HCT116 (cell line): ENCODE results near the gene SAMMSON. TPM values are rescaled to one million over a fixed set of nuclear protein-coding genes. Genes with fewer than 3 reads are reported as not detected.

Source experiments
- ATAC-seq: fragments of 200-7000 bp; cut with Tn5 transposase; 2 replicates; pipeline ENCODE4 v1.9.1; 2020; ENCODE audit warnings: mild to moderate bottlenecking, moderate library complexity
- BruUV-seq: library from RNA; stranded (reverse); fragments of 400-500 nt; replicated peaks from 2 replicates; lab custom pipeline; 2021; lab: Mats Ljungman, UMichigan
- CTCF ChIA-PET: fragments of 300-600 bp; sonication (Branson Sonifier 250); formaldehyde crosslinking; loops from one replicate; lab custom pipeline; 2021; ENCODE audit warnings: antibody characterized with exemption; lab: Charles Lee
- POLR2A ChIA-PET: fragments of 300-600, 350-600 bp; sonication (Branson Sonifier 250); formaldehyde crosslinking; loops from one replicate; lab custom pipeline; 2021; ENCODE audit warnings: antibody characterized with exemption; lab: Charles Lee
- RAD21 ChIA-PET, 2 experiments: fragments of 300-600 bp; sonication (Branson Sonifier 250); formaldehyde crosslinking; loops; one replicate each; lab custom pipeline; 2023; ENCODE audit warnings: low total read pairs in 2 of 2; ENCODE audit not compliant: uncharacterized antibody in 2 of 2, unreplicated experiment in 2 of 2, low non-redundant PET in 1 of 2; lab: Charles Lee
- DNase-seq: peaks from one replicate; pipeline ENCODE4 v3.0.0-alpha.2; 2010; ENCODE audit warnings: low read depth, low spot score
- H2AFZ ChIP-seq: fragments of 200-600 bp; shearing (Covaris generic), sonication (generic); 2 replicates; pipeline ENCODE4 v1.6.1; 2017; ENCODE audit warnings: low read depth, mixed run types, mixed read lengths, antibody characterized with exemption, low read length; ENCODE audit not compliant: poor library complexity, severe bottlenecking
- H3K27ac ChIP-seq: 2 replicates; pipeline ENCODE4 v1.5.1; 2012; ENCODE audit warnings: low read depth, low read length
- H3K27me3 ChIP-seq: fragments of 200-600 bp; sonication (generic); 2 replicates; pipeline ENCODE4 v1.6.1; 2016; ENCODE audit warnings: mixed run types, low read length, mixed read lengths; ENCODE audit not compliant: insufficient read depth
- H3K36me3 ChIP-seq, 2 experiments: fragments of 200-500 bp in 1 of 2; fragments of 200-600 bp in 1 of 2; sonication (Bioruptor generic) in 1 of 2; sonication (generic) in 1 of 2; 2 replicates each; pipeline versions ENCODE4 v1.5.1 to v1.6.1; 2014 to 2016; ENCODE audit warnings: low read length in 2 of 2, inconsistent platforms in 1 of 2, mixed read lengths in 1 of 2, mixed run types in 1 of 2; ENCODE audit not compliant: insufficient read depth in 2 of 2, control insufficient read depth in 1 of 2
- H3K4me1 ChIP-seq, 2 experiments: fragments of 200-600 bp in 1 of 2; sonication (generic) in 1 of 2; 2 replicates each; pipeline versions ENCODE4 v1.5.1 to v1.6.1; 2012 to 2017; ENCODE audit warnings: low read length in 2 of 2, inconsistent platforms in 1 of 2, mild to moderate bottlenecking in 1 of 2, mixed read lengths in 1 of 2, mixed run types in 1 of 2, moderate library complexity in 1 of 2; ENCODE audit not compliant: insufficient read depth in 2 of 2, control insufficient read depth in 1 of 2
- H3K4me2 ChIP-seq: fragments of 200-600 bp; sonication (generic); 2 replicates; pipeline ENCODE4 v1.6.1; 2017; ENCODE audit warnings: mixed run types, low read length, mixed read lengths
- H3K4me3 ChIP-seq, 2 experiments: fragments of 200-600 bp in 1 of 2; sonication (generic) in 1 of 2; replicated peaks in 1 of 2; 2 replicates each; pipeline ENCODE4 v1.5.1; 2011 to 2016; ENCODE audit warnings: low read length in 2 of 2, control low read depth in 1 of 2, low read depth in 1 of 2, mild to moderate bottlenecking in 1 of 2, mixed read lengths in 1 of 2, mixed run types in 1 of 2
- H3K79me2 ChIP-seq: fragments of 200-600 bp; sonication (generic); 2 replicates; pipeline ENCODE4 v1.6.1; 2017; ENCODE audit warnings: mild to moderate bottlenecking, mixed run types, low read length, moderate library complexity, mixed read lengths; ENCODE audit not compliant: insufficient read depth
- H3K9ac ChIP-seq: fragments of 200-600 bp; sonication (generic); 2 replicates; pipeline ENCODE4 v1.6.1; 2016; ENCODE audit warnings: low read length, mixed read lengths
- H3K9me2 ChIP-seq: fragments of 200-600 bp; sonication (generic), shearing (Covaris generic); 2 replicates; pipeline ENCODE4 v1.6.1; 2017; ENCODE audit warnings: mixed run types, mild to moderate bottlenecking, moderate library complexity; ENCODE audit not compliant: insufficient read depth
- H3K9me3 ChIP-seq, 2 experiments: fragments of 200-500 bp in 1 of 2; fragments of 200-600 bp in 1 of 2; sonication (Bioruptor generic) in 1 of 2; sonication (generic) in 1 of 2; 2 replicates each; pipeline ENCODE4 v1.6.1; 2014 to 2017; ENCODE audit warnings: low read length in 2 of 2, mixed read lengths in 2 of 2, inconsistent platforms in 1 of 2, low read depth in 1 of 2, mild to moderate bottlenecking in 1 of 2, mixed run types in 1 of 2, moderate library complexity in 1 of 2; ENCODE audit not compliant: control insufficient read depth in 1 of 2, insufficient read depth in 1 of 2
- H4K20me1 ChIP-seq: fragments of 200-600 bp; sonication (generic), shearing (Covaris generic); 2 replicates; pipeline ENCODE4 v1.6.1; 2017; ENCODE audit warnings: mixed run types, mild to moderate bottlenecking, moderate library complexity; ENCODE audit not compliant: insufficient read depth
- CBX3 ChIP-seq: IDR thresholded peaks from 2 replicates; pipeline ENCODE4 v1.6.1; 2012; ENCODE audit warnings: low read depth
- EGR1 ChIP-seq: IDR thresholded peaks from 2 replicates; pipeline ENCODE4 v1.6.1; 2012; ENCODE audit warnings: low read depth
- ELF1 ChIP-seq: IDR thresholded peaks from 2 replicates; pipeline ENCODE4 v1.6.1; 2012; ENCODE audit warnings: low read depth, borderline replicate concordance
- EZH2phosphoT487 ChIP-seq: fragments of 200-600 bp; IDR thresholded peaks from 2 replicates; pipeline ENCODE4 v1.6.1; 2018; ENCODE audit warnings: antibody characterized with exemption, borderline replicate concordance
- FOSL1 ChIP-seq: IDR thresholded peaks from 2 replicates; pipeline ENCODE4 v1.6.1; 2012; ENCODE audit warnings: low read depth
- POLR2A ChIP-seq: IDR thresholded peaks from 2 replicates; pipeline ENCODE4 v1.7.0; 2011; ENCODE audit warnings: borderline replicate concordance; ENCODE audit not compliant: insufficient read depth, insufficient read length; ENCODE audit errors: extremely low read depth
- POLR2AphosphoS5 ChIP-seq: IDR thresholded peaks from 2 replicates; pipeline ENCODE4 v1.6.1; 2011; ENCODE audit warnings: mild to moderate bottlenecking, low read depth, low read length, moderate library complexity
- RAD21 ChIP-seq: IDR thresholded peaks from 2 replicates; pipeline ENCODE4 v1.6.1; 2012; ENCODE audit warnings: low read depth, mild to moderate bottlenecking
- SIN3A ChIP-seq: IDR thresholded peaks from 2 replicates; pipeline ENCODE4 v1.6.1; 2012; ENCODE audit warnings: low read depth
- SP1 ChIP-seq: IDR thresholded peaks from 2 replicates; pipeline ENCODE4 v1.6.1; 2012; ENCODE audit warnings: low read depth
- YY1 ChIP-seq: IDR thresholded peaks from 2 replicates; pipeline ENCODE4 v1.6.1; 2011; ENCODE audit warnings: low read length, low read depth, moderate library complexity, mild to moderate bottlenecking; ENCODE audit not compliant: insufficient replicate concordance; ENCODE audit errors: extremely low read depth
- ZFX ChIP-seq: fragments of 450-650 bp; IDR thresholded peaks from 2 replicates; pipeline ENCODE4 v1.6.1; 2017
- ZNF274 ChIP-seq: fragments of 200-500 bp; sonication (Bioruptor generic); IDR thresholded peaks from 2 replicates; pipeline ENCODE4 v1.6.1; 2014; ENCODE audit warnings: mild to moderate bottlenecking, low read depth, low read length, inconsistent platforms
- intact Hi-C: fragments of 100-400 bp; cut with micrococcal nuclease; formaldehyde crosslinking; loops from 2 replicates; pipeline ENCODE4 v1.10.0; 2022
- total RNA-seq: library from RNA; stranded (reverse); gene quantifications from one replicate; pipeline ENCODE4 v1.2.1, GENCODE V29; 2021; ENCODE audit not compliant: unreplicated experiment
- TF ChIP-seq, protein P1 (sequence below), 3 experiments: fragments of 200-600 bp in 1 of 3; sonication (generic) in 1 of 3; IDR thresholded peaks in 2 of 3; conservative IDR thresholded peaks in 1 of 3; 2 replicates each; pipeline ENCODE4 v1.5.1; 2012 to 2017; ENCODE audit warnings: low read depth in 2 of 3, low read length in 2 of 3, antibody characterized with exemption in 1 of 3, borderline replicate concordance in 1 of 3, control low read depth in 1 of 3, mild to moderate bottlenecking in 1 of 3, mixed read lengths in 1 of 3, mixed run types in 1 of 3, moderate library complexity in 1 of 3; ENCODE audit not compliant: insufficient read depth in 1 of 3
- TF ChIP-seq, protein P2 (sequence below): IDR thresholded peaks from 2 replicates; pipeline ENCODE4 v1.6.1; 2011; ENCODE audit warnings: mild to moderate bottlenecking, low read length, moderate library complexity; ENCODE audit not compliant: insufficient replicate concordance; ENCODE audit errors: extremely low read depth

The SAMMSON gene
- total RNA-seq, 1 experiment from 2014 or later, result not detected

DNA sequence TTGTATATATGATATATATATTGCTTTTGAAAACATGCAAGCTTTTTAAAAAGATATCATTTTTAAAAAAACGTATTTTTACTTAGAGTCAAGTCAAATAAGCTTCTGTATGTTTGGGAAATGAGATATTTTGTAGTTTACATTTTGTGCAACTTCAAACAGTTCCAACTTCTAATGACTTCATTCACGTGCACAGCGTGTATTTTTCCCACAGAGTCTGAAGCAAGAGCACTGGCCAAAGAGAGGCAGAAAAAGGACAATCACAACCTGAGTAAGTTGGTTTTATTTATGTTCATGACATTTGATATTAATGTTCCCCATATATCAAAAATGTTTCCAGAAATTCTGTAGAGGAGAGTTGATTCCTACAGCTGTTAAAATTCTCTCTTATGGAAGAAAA lies 47.9 kb upstream of the SAMMSON start:
- no peak overlapping the region for H3K4me3 ChIP-seq
- BruUV-seq, result no TSS peak
- H3K27me3 ChIP-seq, result no peaks in the 10 kb centered on the region
- no peak overlapping the region for H2AFZ ChIP-seq
- no peaks in the 10 kb centered on the region for H3K9me3 ChIP-seq
- TF ChIP-seq ZNF274 (no peak), RAD21 (no peak), SP1 (no peak), CBX3 (no peak), POLR2AphosphoS5 (no peak), ELF1 (no peak), YY1 (no peak), EZH2phosphoT487 (no peak), FOSL1 (no peak), EGR1 (no peak), POLR2A (no peak), SIN3A (no peak), ZFX (no peak)
- TF ChIP-seq, protein P1, sequence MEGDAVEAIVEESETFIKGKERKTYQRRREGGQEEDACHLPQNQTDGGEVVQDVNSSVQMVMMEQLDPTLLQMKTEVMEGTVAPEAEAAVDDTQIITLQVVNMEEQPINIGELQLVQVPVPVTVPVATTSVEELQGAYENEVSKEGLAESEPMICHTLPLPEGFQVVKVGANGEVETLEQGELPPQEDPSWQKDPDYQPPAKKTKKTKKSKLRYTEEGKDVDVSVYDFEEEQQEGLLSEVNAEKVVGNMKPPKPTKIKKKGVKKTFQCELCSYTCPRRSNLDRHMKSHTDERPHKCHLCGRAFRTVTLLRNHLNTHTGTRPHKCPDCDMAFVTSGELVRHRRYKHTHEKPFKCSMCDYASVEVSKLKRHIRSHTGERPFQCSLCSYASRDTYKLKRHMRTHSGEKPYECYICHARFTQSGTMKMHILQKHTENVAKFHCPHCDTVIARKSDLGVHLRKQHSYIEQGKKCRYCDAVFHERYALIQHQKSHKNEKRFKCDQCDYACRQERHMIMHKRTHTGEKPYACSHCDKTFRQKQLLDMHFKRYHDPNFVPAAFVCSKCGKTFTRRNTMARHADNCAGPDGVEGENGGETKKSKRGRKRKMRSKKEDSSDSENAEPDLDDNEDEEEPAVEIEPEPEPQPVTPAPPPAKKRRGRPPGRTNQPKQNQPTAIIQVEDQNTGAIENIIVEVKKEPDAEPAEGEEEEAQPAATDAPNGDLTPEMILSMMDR (IDR thresholded peaks at IDR 0.05 in 2 of 3, conservative IDR thresholded peaks at IDR 0.05 in 1 of 3; ENCODE audit: borderline replicate concordance in 1 of 3, insufficient read depth in 1 of 3, low read depth in 2 of 3, low read length in 2 of 3), result no peak
- TF ChIP-seq, protein P2, sequence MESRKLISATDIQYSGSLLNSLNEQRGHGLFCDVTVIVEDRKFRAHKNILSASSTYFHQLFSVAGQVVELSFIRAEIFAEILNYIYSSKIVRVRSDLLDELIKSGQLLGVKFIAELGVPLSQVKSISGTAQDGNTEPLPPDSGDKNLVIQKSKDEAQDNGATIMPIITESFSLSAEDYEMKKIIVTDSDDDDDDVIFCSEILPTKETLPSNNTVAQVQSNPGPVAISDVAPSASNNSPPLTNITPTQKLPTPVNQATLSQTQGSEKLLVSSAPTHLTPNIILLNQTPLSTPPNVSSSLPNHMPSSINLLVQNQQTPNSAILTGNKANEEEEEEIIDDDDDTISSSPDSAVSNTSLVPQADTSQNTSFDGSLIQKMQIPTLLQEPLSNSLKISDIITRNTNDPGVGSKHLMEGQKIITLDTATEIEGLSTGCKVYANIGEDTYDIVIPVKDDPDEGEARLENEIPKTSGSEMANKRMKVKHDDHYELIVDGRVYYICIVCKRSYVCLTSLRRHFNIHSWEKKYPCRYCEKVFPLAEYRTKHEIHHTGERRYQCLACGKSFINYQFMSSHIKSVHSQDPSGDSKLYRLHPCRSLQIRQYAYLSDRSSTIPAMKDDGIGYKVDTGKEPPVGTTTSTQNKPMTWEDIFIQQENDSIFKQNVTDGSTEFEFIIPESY, result no peak
- H3K36me3 ChIP-seq, result no peaks in the 10 kb centered on the region
- ATAC-seq, result no peak
- no peak for DNase-seq
- H4K20me1 ChIP-seq, result no peaks in the 10 kb centered on the region; the same call in 1 of the 2 replicates
- CTCF ChIA-PET, result no interaction called here
- H3K27ac ChIP-seq, result no peak overlapping the region
- H3K79me2 ChIP-seq, result no peaks in the 10 kb centered on the region
- no peaks in the 10 kb centered on the region for H3K4me1 ChIP-seq
- H3K9me2 ChIP-seq, result no peaks in the 10 kb centered on the region
- RAD21 ChIA-PET, result no interaction called here
- no peak overlapping the region for H3K4me2 ChIP-seq
- intact Hi-C loops, result no loop called here
- POLR2A ChIA-PET, result no interaction called here
- no peak overlapping the region for H3K9ac ChIP-seq
